LoVo (cell line): ENCODE data around the gene FAM170B.

Source experiments
- DNase-seq: peaks from one replicate; pipeline ENCODE4 v3.0.0-alpha.2; 2016; ENCODE audit warnings: low spot score

FAM170B gene

GRCh38 chr10:49120911-49121310 is 12.9 kb downstream of the FAM170B start:
- no peak for DNase-seq

GRCh38 chr10:49119746-49120145 is 14.1 kb downstream of the FAM170B start:
- DNase-seq: no peak

- DNase-seq: no peak
These were observed 15.3 kb downstream of the FAM170B start for GRCh38 chr10:49118430-49119074.

GRCh38 chr10:49117376-49118070 is 16.3 kb downstream of the FAM170B start:
- no peak for DNase-seq

- no peak for DNase-seq
These were observed 17.1 kb downstream of the FAM170B start for GRCh38 chr10:49116509-49117375.

GRCh38 chr10:49115796-49116508 is 17.9 kb downstream of the FAM170B start:
- no peak for DNase-seq

GRCh38 chr10:49115015-49115795 is 18.6 kb downstream of the FAM170B start, which contains the start of gene VSTM4:
VSTM4 (minus strand) TSS chr10:49115522; CDS start chr10:49115485, 37 bp downstream.
- DNase-seq: no peak

- no peak for DNase-seq
These were observed 19.2 kb downstream of the FAM170B start for GRCh38 chr10:49114718-49115014.

- no peak for DNase-seq
These were observed 20.1 kb downstream of the FAM170B start for GRCh38 chr10:49113741-49114141.

- no peak for DNase-seq
These were observed 21.0 kb downstream of the FAM170B start for GRCh38 chr10:49112851-49113250.

- no peak for DNase-seq
These were observed 21.7 kb downstream of the FAM170B start for GRCh38 chr10:49112098-49112497.

- no peak for DNase-seq
These were observed 22.5 kb downstream of the FAM170B start for GRCh38 chr10:49111320-49111698.

GRCh38 chr10:49110684-49111319 is 23.0 kb downstream of the FAM170B start:
- no peak for DNase-seq

- no peak for DNase-seq
These were observed 24.0 kb downstream of the FAM170B start for GRCh38 chr10:49109669-49110340.

GRCh38 chr10:49108656-49109055 is 25.2 kb downstream of the FAM170B start:
- DNase-seq: no peak

- no peak for DNase-seq
These were observed 25.9 kb downstream of the FAM170B start for GRCh38 chr10:49107887-49108267.

- no peak for DNase-seq
These were observed 26.5 kb downstream of the FAM170B start for GRCh38 chr10:49107111-49107886.

GRCh38 chr10:49106451-49106850 is 27.4 kb downstream of the FAM170B start:
- no peak for DNase-seq

- no peak for DNase-seq
These were observed 28.7 kb downstream of the FAM170B start for GRCh38 chr10:49105076-49105475.

GRCh38 chr10:49104323-49104722 is 29.5 kb downstream of the FAM170B start:
- no peak for DNase-seq
